ENCODE results near the gene ADORA1.

ADORA1 gene

GRCh38 chr1:203089001-203089650 is 38.4 kb upstream of the ADORA1 start:
- no peaks in the 10 kb centered on the region for H3K9me3 ChIP-seq (ENCODE audit: control insufficient read depth, insufficient read depth, low read depth, low read length)
- CTCF ChIA-PET: no interaction called here
- TF ChIP-seq ZNF175 (tag by site-specific recombination; IDR thresholded peaks at IDR 0.05) (no peak), SALL2 (tag by site-specific recombination; IDR thresholded peaks at IDR 0.05; ENCODE audit: borderline replicate concordance) (no peak), KLF8 (tag by site-specific recombination; IDR thresholded peaks at IDR 0.05) (no peak), KLF10 (tag by site-specific recombination; IDR thresholded peaks at IDR 0.05) (no peak), ZNF623 (tag by site-specific recombination; IDR thresholded peaks at IDR 0.05) (no peak), ZNF830 (tag by site-specific recombination; IDR thresholded peaks at IDR 0.05; ENCODE audit: low read depth) (no peak), CTCF (tag by site-specific recombination; IDR thresholded peaks at IDR 0.05) (no peak), KLF7 (tag by site-specific recombination; IDR thresholded peaks at IDR 0.05; ENCODE audit: borderline replicate concordance) (no peak), ATF2 (tag by site-specific recombination; IDR thresholded peaks at IDR 0.05; ENCODE audit: low read depth) (no peak), ZNF23 (tag by site-specific recombination; IDR thresholded peaks at IDR 0.05; ENCODE audit: borderline replicate concordance) (no peak), ZSCAN4 (tag by site-specific recombination; IDR thresholded peaks at IDR 0.05) (no peak)
- no peak overlapping the region for H3K27ac ChIP-seq (ENCODE audit: extremely low read depth, low read depth, low read length)
- POLR2A ChIA-PET: no interaction called here
- H3K36me3 ChIP-seq (ENCODE audit: control insufficient read depth in 2 of 2, insufficient read depth in 1 of 2, low read length in 2 of 2): no peaks in the 10 kb centered on the region
- no peaks in the 10 kb centered on the region for H3K4me1 ChIP-seq (ENCODE audit: control insufficient read depth, insufficient read depth, low read length)
- no peak overlapping the region for H3K4me3 ChIP-seq (ENCODE audit: low read depth, low read length)

GRCh38 chr1:203089651-203090045 is 37.9 kb upstream of the ADORA1 start:
- CTCF ChIA-PET: interaction anchor here (0.6 kb wide), 1 partner anchor 82 kb away, joined by 3 read pairs; no protein-coding TSS in a partner anchor
- Histone ChIP-seq H3K4me3 (ENCODE audit: low read depth, low read length) (no peak overlapping the region), H3K36me3 (ENCODE audit: control insufficient read depth in 2 of 2, insufficient read depth in 1 of 2, low read length in 2 of 2) (no peaks in the 10 kb centered on the region), H3K9me3 (ENCODE audit: control insufficient read depth, insufficient read depth, low read depth, low read length) (no peaks in the 10 kb centered on the region), H3K4me1 (ENCODE audit: control insufficient read depth, insufficient read depth, low read length) (no peaks in the 10 kb centered on the region), H3K27ac (ENCODE audit: extremely low read depth, low read depth, low read length) (no peak overlapping the region)
- TF ChIP-seq KLF8 (tag by site-specific recombination; IDR thresholded peaks at IDR 0.05) (no peak), ZIC2 (tag by site-specific recombination; IDR thresholded peaks at IDR 0.05) (peak; percentile 92), ZNF24 (tag by site-specific recombination; IDR thresholded peaks at IDR 0.05) (no peak), ZNF473 (tag by site-specific recombination; IDR thresholded peaks at IDR 0.05) (no peak), ZNF433 (tag by site-specific recombination; IDR thresholded peaks at IDR 0.05; ENCODE audit: low read depth) (no peak), ZNF571 (tag by site-specific recombination; IDR thresholded peaks at IDR 0.05) (no peak), ZNF510 (tag by site-specific recombination; IDR thresholded peaks at IDR 0.05; ENCODE audit: insufficient replicate concordance) (no peak)
- POLR2A ChIA-PET: no interaction called here

Measured in HEK293 (cell line).